Keratinocyte (primary cell): ENCODE measurements around the gene RSPRY1. TPM values are rescaled to one million over a fixed set of nuclear protein-coding genes. Genes with fewer than 3 reads are reported as not detected.
A peak's percentile ranks its signal among the peaks of the same experiment; 100 is the strongest.
"Not testable (repeated sequence)": the region's sequence is repeated elsewhere in the genome, so short reads cannot be mapped to it uniquely, and the experiment has no call there.

ENCODE experiments used
- DNase-seq: peaks from one replicate; pipeline ENCODE4 v3.0.0-alpha.2; 2011; ENCODE audit warnings: low read depth, missing footprints, low spot score
- FAIRE-seq: peaks from 2 replicates; lab custom pipeline; 2011; peaks lifted over from hg19 to GRCh38; lab: Jason Lieb, UNC
- H2AFZ ChIP-seq: 2 replicates; pipeline ENCODE4 v1.6.0; 2012; ENCODE audit warnings: low read length, control low read depth, inconsistent platforms; ENCODE audit not compliant: control insufficient read depth
- H3K27ac ChIP-seq: 2 replicates; pipeline ENCODE4 v1.5.1; 2011; ENCODE audit warnings: low read length; ENCODE audit not compliant: control insufficient read depth, insufficient read depth
- H3K27me3 ChIP-seq: 3 replicates; pipeline ENCODE4 v1.6.0; 2011; ENCODE audit warnings: low read length; ENCODE audit not compliant: control insufficient read depth, insufficient read depth; ENCODE audit errors: extremely low read depth
- H3K36me3 ChIP-seq, 2 experiments: 2 replicates in 1 of 2; 3 replicates in 1 of 2; pipeline ENCODE4 v1.5.1; 2011; ENCODE audit warnings: low read length in 2 of 2, mild to moderate bottlenecking in 1 of 2; ENCODE audit not compliant: control insufficient read depth in 2 of 2, insufficient read depth in 2 of 2; ENCODE audit errors: extremely low read depth in 1 of 2
- H3K4me1 ChIP-seq: 3 replicates; pipeline ENCODE4 v1.5.1; 2011; ENCODE audit warnings: low read length; ENCODE audit not compliant: control insufficient read depth, insufficient read depth; ENCODE audit errors: extremely low read depth
- H3K4me2 ChIP-seq: 3 replicates; pipeline ENCODE4 v1.6.0; 2011; ENCODE audit warnings: low read depth, low read length; ENCODE audit not compliant: control insufficient read depth, insufficient read depth; ENCODE audit errors: extremely low read depth
- H3K4me3 ChIP-seq, 3 experiments: fragments of 200-600 bp in 1 of 3; sonication (generic) in 1 of 3; 2 replicates in 2 of 3; 3 replicates in 1 of 3; pipeline ENCODE4 v1.5.1; 2011 to 2016; ENCODE audit warnings: low read length in 3 of 3, mild to moderate bottlenecking in 3 of 3, control low read depth in 2 of 3, inconsistent platforms in 1 of 3, low read depth in 1 of 3, mixed read lengths in 1 of 3, mixed run types in 1 of 3, moderate library complexity in 1 of 3; ENCODE audit not compliant: control insufficient read depth in 2 of 3, insufficient read depth in 2 of 3; ENCODE audit errors: extremely low read depth in 1 of 3
- H3K79me2 ChIP-seq: 2 replicates; pipeline ENCODE4 v1.6.0; 2012; ENCODE audit warnings: low read length; ENCODE audit not compliant: control insufficient read depth, insufficient read depth
- H3K9ac ChIP-seq: 3 replicates; pipeline ENCODE4 v1.6.0; 2011; ENCODE audit warnings: low read length; ENCODE audit not compliant: control insufficient read depth, insufficient read depth; ENCODE audit errors: extremely low read depth
- H3K9me1 ChIP-seq: 3 replicates; pipeline ENCODE4 v1.6.0; 2011; ENCODE audit warnings: low read length; ENCODE audit not compliant: control insufficient read depth, insufficient read depth; ENCODE audit errors: extremely low read depth
- H3K9me3 ChIP-seq: 2 replicates; pipeline ENCODE4 v1.5.1; 2012; ENCODE audit warnings: low read depth, low read length; ENCODE audit not compliant: control insufficient read depth
- H4K20me1 ChIP-seq: 3 replicates; pipeline ENCODE4 v1.6.0; 2011; ENCODE audit warnings: low read length; ENCODE audit not compliant: control insufficient read depth, insufficient read depth; ENCODE audit errors: extremely low read depth
- EZH2 ChIP-seq: IDR thresholded peaks from one replicate; pipeline ENCODE4 v1.6.1; 2012; ENCODE audit warnings: inconsistent platforms, mild to moderate bottlenecking, low read length, moderate library complexity
- dilution Hi-C: fragments of 300-500 bp; cut with MboI; formaldehyde crosslinking; loops from one replicate; pipeline ENCODE4 v1.7.0; 2020; ENCODE audit warnings: low sequenced_read_pairs; ENCODE audit not compliant: extremely low pct_ligation_motif_present
- polyA plus RNA-seq, 5 experiments: library from polyadenylated mRNA; depleted of rRNA in 3 of 5; stranded (reverse) in 3 of 5; stranded (forward) in 1 of 5; unstranded in 1 of 5; fragments of >200 nt; gene quantifications; 1 replicate in 1 of 5; 2 replicates in 3 of 5; 3 replicates in 1 of 5; pipeline versions ENCODE4 v1.2.1 to v1.2.3, GENCODE V29; 2011 to 2012; ENCODE audit warnings: missing spikeins in 2 of 5, low read depth in 1 of 5, low replicate concordance in 1 of 5
- TF ChIP-seq, protein P1 (sequence below), 3 experiments: IDR thresholded peaks in 1 of 3; conservative IDR thresholded peaks in 1 of 3; optimal IDR thresholded peaks in 1 of 3; 2 replicates in 2 of 3; 3 replicates in 1 of 3; pipeline versions ENCODE3 to v1.5.1; 2011; ENCODE audit warnings: low read length in 3 of 3, mild to moderate bottlenecking in 3 of 3, moderate library complexity in 2 of 3, control low read depth in 1 of 3, inconsistent platforms in 1 of 3; ENCODE audit not compliant: insufficient read depth in 2 of 3; ENCODE audit errors: extremely low read depth in 1 of 3

Gene RSPRY1
- polyA plus RNA-seq, 1 donor (not counting 4 experiments of a cell fraction or from before 2014, with no cell fraction given), result 42.2 TPM

DNA sequence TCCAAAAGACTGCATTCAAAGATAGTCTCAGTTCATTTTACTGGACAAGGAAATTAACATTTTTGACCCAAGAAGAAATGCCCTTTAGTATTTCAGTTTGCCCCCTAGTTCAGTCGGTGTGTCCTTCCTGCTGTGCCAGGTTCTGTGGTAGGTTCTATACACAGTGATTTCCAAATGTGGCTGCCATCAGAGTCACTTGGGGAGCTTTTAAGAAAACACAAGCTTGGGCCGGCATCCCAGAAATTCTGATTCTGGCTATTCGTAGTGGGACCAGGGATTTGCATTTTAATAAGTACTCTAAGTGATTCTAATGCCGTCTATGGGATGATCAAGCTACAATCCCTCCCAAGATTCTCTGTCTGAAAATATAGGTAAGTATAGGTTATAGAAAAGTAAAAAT, 10.2 kb downstream of the RSPRY1 start:
- peak overlapping the region; percentile 14 for H3K27ac ChIP-seq
- no peak for FAIRE-seq
- peaks cover 65% of the 10 kb centered on the region for H3K79me2 ChIP-seq

DNA sequence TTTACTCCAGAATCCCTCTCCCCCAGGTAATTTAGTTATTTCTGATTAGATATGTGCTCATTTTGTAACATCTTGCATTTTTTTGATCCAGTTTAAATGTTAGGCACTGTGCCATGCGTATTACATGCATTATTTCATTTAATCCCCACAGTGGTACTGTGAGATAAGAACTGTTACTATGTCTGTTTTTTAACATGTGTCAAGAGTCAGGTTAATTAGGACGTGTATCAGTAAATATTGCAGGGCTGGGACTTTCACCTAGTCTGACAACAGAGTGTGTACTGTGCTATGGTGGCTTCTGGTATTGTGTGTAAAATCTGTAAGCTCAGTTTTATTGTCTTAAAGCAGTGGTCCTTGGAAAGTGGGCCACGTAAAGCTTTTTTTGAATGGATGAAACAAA, 10.6 kb downstream of the RSPRY1 start:
- no peak for DNase-seq
- no peak for TF ChIP-seq EZH2
- TF ChIP-seq, protein P1, sequence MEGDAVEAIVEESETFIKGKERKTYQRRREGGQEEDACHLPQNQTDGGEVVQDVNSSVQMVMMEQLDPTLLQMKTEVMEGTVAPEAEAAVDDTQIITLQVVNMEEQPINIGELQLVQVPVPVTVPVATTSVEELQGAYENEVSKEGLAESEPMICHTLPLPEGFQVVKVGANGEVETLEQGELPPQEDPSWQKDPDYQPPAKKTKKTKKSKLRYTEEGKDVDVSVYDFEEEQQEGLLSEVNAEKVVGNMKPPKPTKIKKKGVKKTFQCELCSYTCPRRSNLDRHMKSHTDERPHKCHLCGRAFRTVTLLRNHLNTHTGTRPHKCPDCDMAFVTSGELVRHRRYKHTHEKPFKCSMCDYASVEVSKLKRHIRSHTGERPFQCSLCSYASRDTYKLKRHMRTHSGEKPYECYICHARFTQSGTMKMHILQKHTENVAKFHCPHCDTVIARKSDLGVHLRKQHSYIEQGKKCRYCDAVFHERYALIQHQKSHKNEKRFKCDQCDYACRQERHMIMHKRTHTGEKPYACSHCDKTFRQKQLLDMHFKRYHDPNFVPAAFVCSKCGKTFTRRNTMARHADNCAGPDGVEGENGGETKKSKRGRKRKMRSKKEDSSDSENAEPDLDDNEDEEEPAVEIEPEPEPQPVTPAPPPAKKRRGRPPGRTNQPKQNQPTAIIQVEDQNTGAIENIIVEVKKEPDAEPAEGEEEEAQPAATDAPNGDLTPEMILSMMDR (optimal IDR thresholded peaks at IDR 0.05 in 1 of 3, IDR thresholded peaks at IDR 0.05 in 1 of 3, conservative IDR thresholded peaks at IDR 0.05 in 1 of 3; ENCODE audit: extremely low read depth in 1 of 3, insufficient read depth in 2 of 3, low read length in 3 of 3), result no peak
- no peaks in the 10 kb centered on the region for H3K9me1 ChIP-seq
- H2AFZ ChIP-seq, result no peak overlapping the region
- H3K4me1 ChIP-seq, result peaks cover 38% of the 10 kb centered on the region
- peaks cover 61% of the 10 kb centered on the region for H3K79me2 ChIP-seq
- no peaks in the 10 kb centered on the region for H3K27me3 ChIP-seq
- H3K27ac ChIP-seq, result peak overlapping the region; percentile 8
- dilution Hi-C loops, result no loop called here
- FAIRE-seq, result no peak
- H3K36me3 ChIP-seq, result peaks cover 0 to 5% of the 10 kb centered on the region in 2 experiments
- H3K4me3 ChIP-seq, result no peak overlapping the region
- H3K9me3 ChIP-seq, result no peaks in the 10 kb centered on the region
- H3K4me2 ChIP-seq, result no peak overlapping the region
- H4K20me1 ChIP-seq, result no peaks in the 10 kb centered on the region
- H3K9ac ChIP-seq, result no peak overlapping the region

More for the DNA sequence above, 10.2 kb downstream of the RSPRY1 start:
- Histone ChIP-seq H3K27me3 (no peaks in the 10 kb centered on the region), H3K4me1 (peaks cover 42% of the 10 kb centered on the region), H3K36me3 (peaks cover 0 to 5% of the 10 kb centered on the region in 2 experiments), H3K9me1 (no peaks in the 10 kb centered on the region), H3K9me3 (no peaks in the 10 kb centered on the region), H4K20me1 (no peaks in the 10 kb centered on the region), H3K4me3 (no peak overlapping the region), H3K4me2 (no peak overlapping the region), H2AFZ (no peak overlapping the region), H3K9ac (no peak overlapping the region)
- no peak for DNase-seq
- TF ChIP-seq, protein P1 (optimal IDR thresholded peaks at IDR 0.05 in 1 of 3, IDR thresholded peaks at IDR 0.05 in 1 of 3, conservative IDR thresholded peaks at IDR 0.05 in 1 of 3; ENCODE audit: extremely low read depth in 1 of 3, insufficient read depth in 2 of 3, low read length in 3 of 3), result no peak
- dilution Hi-C loops, result no loop called here

- H3K79me2 ChIP-seq, result peaks cover 42% of the 10 kb centered on the region
- H3K9ac ChIP-seq, H3K4me1 ChIP-seq, H4K20me1 ChIP-seq, H3K9me1 ChIP-seq, DNase-seq, H2AFZ ChIP-seq, H3K27me3 ChIP-seq, H3K9me3 ChIP-seq, H3K4me2 ChIP-seq, dilution Hi-C loops, H3K27ac ChIP-seq, FAIRE-seq, H3K4me3 ChIP-seq: not testable (repeated sequence)
- H3K36me3 ChIP-seq, result peaks cover 6 to 16% of the 10 kb centered on the region in 2 experiments
Measured at GRCh38 chr16:57200321-57200720, 14.2 kb downstream of the RSPRY1 start.

- peaks cover 37% of the 10 kb centered on the region for H3K79me2 ChIP-seq
- H3K27ac ChIP-seq, H3K9me3 ChIP-seq: not testable (repeated sequence)
Measured at GRCh38 chr16:57200926-57201325, 14.8 kb downstream of the RSPRY1 start.

More at GRCh38 chr16:57200926-57201325, 14.8 kb downstream of the RSPRY1 start:
- H4K20me1 ChIP-seq, DNase-seq, FAIRE-seq, H3K27me3 ChIP-seq, H3K4me3 ChIP-seq, H3K4me2 ChIP-seq, H3K9ac ChIP-seq, H3K4me1 ChIP-seq, H2AFZ ChIP-seq, H3K9me1 ChIP-seq, dilution Hi-C loops: not testable (repeated sequence)
- peaks cover 6 to 17% of the 10 kb centered on the region in 2 experiments for H3K36me3 ChIP-seq
